GM18873 (cell line): Measurements from ENCODE around the gene MS4A6E.
"Not testable (repeated sequence)": the region's sequence is repeated elsewhere in the genome, so short reads cannot be mapped to it uniquely, and the experiment has no call there.

Experiments
- ATAC-seq: cut with Tn5 transposase; IDR thresholded peaks from one replicate; pipeline ENCODE4 v1.9.1; 2021; ENCODE audit warnings: mild to moderate bottlenecking, moderate library complexity, moderate number of reproducible peaks; ENCODE audit not compliant: unreplicated experiment, low FRiP score

MS4A6E gene

DNA sequence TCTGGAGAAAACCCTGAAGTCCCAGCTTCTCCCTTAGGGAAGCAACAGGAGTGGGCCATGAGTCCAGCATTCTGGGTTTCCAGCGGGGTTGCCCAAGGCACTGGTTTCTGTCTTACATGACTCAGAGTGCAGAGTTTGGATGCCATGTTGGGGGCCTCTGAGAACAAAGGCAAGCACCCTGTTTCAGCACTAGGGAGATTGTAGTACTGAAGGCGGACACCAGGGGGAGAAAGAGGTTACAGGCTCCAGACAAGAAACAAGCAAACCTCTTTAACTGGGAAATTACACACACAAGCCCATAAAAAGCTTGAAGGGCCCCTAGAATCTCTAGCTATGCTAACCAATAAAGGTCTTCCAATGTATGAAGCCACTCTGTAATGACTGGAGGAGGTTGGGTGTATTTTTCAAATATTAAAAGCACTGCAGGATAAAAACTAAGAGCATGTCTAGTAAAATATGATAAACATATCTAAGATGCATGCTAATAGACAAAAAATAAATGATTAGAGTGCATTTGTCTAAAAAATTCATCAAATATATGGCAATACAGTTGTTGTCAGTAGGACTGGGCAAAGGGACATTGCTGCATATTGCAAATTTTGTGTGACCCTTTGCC, 7.1 kb downstream of the MS4A6E start:
- ATAC-seq, result peak; percentile 72

DNA sequence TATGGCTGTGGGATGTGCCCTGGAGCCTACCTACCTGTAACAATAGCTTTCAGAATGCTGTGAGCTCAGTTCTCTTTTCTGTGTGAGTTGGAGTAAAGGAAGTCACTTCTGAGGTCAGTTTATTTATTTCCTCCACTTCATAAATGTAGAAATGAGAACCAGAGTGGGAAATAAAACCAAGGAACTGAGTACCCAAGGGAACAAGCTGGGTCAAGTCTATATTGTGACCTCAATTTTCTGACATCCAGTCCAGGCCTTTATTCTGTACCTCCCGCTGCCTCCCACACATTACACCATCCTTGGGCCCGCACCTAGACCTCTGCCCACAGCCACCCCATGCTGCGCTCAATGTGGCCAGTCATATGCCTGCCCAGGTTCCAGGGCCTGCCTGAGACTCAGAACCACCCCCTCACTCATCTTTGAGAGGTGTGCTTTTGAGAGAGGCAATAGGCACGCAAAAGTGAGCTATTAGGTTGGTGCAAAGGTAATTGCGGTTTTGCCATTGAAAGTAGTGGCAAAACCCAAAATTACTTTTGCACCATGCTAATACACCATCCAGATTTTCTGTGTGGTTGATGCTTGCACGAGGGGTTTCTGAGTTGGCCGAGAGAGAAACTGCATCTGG, 9.8 kb downstream of the MS4A6E start:
- no peak for ATAC-seq

DNA sequence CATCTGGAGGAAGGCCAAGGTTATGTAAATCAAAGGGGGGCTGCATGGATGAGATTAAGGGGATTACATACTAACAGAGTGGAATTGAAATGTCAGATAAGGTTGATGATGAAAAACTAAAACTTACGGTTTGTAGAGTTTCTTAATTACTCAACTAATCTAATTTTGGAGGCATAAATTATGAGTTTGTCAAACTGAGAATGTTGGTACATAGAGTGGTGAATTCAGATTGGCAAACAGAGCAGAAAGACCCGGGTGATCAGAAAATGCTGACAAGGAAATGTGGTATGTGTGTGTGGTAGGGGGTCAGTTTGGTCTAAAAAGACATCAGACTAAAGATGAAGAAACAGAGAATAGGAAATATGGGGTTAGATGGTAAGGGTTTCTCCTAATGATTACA, 11.0 kb downstream of the MS4A6E start:
- ATAC-seq, result no peak

DNA sequence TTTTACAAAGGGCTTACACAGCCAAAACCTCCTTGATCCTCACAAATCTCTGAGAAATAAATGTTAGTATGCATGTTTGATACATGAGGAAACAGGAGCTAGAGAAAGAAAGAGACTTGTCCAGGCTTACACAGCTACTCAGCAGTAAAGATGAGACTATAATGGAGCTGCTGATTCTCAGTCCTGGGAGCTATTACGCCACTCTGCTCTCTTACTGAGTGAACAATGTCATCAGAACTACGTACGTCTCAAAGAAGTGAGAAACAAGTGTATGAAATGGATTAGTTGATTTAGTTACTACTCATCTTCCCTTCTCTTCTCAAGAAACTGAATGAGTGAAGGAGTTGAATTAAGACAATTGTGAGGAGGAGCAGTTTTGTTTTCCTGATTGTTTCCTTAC, 12.3 kb downstream of the MS4A6E start:
- ATAC-seq, result no peak

DNA sequence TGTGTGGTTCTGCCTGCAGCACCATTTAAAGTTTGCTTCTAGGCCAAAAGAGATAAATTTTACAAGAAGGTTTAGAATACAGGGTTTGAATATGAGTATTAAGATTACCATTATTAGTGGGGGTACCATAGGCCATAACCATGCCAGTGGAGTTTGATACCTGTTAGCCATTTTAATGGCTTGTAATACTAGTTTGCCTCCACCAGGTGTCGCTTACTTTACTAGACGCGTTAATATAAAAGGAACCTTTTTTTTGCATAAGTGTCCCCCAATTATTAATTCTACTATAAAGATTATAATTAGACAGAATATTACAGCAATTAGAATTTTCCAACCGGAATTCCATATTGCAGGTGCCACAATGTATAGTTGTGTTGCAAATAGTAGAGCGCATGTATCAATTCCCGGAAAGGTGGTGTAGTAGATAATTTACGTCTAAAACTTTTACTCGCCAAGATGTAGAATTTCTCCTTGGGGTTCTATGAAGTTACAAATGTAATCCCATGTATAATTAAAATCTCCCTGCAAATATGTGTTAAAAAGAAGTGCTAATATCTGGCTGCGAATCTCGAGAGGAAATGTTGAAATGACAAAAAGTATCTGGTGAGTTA, 16.1 kb downstream of the MS4A6E start:
- no peak for ATAC-seq

DNA sequence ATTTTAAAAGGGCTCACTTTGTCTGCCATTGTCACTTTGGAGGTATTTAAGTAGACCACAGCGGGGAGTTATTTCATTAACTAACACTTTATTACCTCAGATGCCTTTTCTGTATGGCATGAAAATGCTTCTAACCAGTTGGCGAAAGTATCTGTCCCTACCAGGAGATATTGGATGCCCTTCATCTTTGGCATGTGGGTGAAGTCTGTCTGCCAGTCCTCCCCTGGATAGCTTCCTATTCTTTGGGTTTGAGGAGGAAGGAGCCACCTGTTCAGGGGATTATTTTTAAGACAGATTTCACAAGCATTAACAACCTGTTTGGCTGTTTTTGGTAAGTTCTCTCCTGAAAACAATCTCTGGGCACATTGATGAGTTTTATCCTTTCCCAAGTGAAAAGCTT, 17.1 kb downstream of the MS4A6E start:
- no peak for ATAC-seq

DNA sequence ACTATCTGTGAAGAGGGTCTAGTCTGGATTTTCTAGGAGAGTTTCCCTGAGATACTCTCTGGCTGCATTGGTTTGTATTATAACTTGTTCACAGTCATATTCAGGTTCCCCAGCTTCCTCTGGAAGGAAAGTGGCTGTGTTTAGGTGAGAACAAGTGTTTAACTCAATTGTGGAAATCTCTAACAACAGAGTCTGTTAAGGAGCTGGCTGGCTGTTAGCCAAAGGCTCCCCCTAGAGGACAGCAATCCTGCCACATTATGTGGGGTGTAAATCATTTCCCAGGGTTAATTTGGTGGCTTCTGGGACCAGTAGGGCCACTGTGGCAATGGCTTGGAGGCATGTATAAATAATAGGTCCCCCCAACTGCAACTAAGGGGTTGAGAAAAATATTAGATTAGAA, 18.4 kb downstream of the MS4A6E start:
- no peak for ATAC-seq

DNA sequence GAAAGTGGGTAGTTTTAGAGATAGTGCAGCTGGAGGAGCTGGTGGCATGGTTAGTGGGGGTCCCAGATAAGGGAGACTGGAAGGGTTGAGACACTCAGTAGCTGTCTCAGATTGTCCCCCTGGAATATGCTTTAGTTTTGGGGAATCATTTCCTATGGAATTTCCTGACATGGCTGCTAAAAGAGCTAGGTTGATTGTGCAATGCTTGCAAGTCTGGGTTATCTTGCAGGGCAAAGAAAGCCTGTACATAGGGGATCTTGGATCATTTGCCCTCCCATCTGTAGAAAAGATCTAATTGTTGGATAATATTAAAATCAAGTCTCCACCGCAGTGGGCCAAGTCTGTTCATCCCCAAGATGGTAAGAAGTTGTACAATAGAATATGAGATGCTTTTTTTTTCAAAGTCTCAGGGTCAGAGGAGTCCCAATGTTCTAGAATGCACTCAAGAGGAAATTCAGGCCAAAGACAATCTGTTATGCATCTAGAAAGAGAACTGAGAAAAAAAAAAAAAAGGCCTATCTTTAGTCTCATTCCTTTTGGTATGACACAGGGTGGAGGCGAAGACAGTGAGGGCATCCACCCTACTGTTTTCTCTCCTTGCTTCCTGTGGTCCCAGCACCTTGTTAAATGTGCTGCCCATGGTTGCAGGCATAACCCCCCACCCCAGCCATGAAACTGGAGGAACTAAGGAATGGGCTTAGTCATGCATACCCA, 20.2 kb downstream of the MS4A6E start:
- no peak for ATAC-seq

DNA sequence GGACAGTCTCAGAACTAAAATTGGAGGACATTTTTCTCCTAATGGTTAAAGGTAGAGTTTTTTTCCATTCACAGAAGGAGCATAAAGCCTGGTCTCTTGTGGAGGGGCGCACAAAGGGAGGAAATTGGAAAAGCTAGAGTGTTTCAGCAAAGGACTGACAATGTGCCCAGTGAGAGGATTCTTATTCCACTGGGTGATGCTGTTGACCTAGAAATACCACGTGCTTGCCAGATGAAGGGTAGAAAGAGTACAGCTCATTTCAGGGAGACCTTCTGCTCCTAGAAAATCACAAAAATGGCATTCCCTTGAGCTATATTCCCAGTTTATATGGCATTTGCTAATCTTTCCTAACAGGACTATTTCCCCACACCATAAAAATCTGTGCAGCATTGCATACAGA, 21.1 kb downstream of the MS4A6E start:
- ATAC-seq, result no peak

DNA sequence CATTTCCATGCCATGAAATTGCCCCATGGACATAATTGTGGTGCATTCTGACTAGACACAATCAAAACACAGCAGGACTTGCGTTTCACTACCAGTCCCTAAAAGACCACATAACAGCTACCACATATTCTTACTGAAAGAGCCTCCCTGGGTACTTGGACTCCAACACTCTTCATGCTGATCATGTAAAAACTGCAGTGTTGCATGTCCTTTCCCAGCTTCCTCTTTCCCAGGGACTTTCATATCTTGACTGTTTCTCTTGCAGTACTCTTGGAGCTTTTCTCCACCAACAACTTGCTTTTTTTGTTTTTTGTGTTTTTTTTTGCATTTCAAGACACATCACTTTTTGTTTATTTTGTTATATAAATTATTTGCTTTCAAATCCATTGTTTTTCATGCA, 22.9 kb downstream of the MS4A6E start:
- ATAC-seq, result no peak

DNA sequence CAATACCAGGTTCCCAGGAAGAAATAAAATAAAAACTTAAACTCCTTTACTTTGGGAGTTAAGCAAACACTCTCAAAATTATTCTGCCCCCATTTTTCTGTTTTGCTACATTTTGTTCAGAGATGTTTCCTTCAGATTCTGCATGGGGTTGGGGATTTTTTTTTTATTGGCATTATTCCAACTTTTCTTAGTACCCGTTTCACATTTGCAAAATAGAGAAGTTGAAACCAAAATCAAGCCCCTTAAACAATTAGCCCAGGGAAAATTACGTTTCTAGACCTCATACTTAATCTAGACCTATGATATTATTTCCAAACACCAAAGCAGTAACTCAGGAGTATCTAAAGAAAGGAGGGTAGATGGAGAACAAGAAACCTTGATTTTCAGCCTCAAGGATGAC, 30.7 kb downstream of the MS4A6E start:
- ATAC-seq, result no peak

DNA sequence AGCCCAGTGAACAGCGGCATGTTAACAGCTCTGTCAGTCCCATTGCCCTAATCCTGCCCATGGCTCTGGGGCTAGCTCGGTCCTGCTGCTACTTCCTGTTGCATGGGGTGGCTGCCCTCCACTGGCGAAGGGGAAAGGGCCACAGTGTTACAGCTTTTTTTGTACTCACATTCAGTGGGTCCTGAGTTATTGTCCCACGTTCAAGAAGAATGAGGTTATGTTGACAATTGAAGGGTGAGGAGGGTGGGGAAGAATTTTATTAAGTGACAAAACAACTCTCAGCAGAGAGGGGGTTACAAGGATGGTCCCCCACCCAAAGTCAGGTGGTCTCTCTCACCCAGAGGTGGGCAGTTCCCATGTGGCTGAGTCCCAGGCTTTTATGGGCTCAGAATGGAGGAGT, 33.6 kb downstream of the MS4A6E start:
- no peak for ATAC-seq

DNA sequence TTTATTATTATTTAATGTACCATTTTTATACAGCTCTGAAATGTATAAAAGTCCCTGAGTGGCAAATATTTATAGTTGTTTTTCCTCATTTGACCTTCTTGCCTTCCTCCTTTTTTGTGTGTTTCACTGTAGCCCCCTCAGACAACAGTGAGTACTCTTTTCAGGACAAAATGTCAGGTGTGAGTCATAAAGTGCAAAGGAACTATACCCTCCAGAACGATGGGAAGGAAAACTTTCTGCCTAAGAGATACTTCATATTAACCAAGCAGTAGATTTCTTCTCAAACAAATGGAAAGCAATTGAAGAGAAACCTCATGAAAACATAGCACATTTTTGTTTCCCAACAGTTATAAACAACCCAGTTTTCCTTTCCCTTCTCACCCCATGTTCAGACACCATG, 35.2 kb downstream of the MS4A6E start:
- ATAC-seq, result no peak

DNA sequence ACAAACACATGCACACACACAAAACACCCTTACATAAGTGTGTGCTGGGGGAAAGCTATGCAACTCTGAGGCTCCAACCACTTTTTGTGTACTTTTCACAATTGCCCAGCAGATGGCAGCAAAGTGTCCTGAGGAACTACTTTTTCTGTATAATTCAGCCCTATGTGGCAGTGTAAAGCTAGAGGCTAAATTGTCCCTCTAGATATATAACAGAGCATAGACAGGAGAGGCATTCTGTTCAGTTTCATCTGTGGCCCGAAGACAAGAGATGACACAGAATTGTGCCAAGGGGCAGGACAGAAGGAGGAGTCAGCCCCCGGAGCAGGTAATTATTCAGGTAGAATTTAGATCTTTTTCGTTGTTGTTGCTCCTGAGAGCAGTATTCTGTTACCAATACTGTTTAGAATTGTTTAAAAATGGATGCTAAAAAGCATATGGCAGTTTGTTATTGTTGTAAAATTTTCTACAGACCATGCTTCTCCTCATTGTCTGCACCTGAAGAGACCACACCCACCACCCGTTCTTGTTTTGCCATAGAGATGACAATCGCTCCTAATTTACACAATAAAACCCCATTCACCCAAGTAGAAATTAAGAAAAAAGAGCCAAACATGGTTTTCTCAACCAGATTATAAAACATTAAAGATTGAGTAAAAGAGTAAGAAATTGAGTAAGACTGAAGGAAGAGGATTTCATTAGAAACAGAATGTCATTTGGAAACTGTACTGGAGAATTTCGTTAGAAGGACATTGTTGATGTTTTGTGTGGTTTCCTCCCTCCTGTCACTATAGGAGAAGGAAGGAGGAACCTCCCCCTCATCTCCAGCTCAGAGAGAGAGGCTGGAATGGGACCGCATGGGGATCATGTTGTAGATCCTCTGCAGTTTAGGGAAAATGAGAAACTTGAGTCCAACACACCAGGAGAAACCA, 36.8 kb downstream of the MS4A6E start:
- ATAC-seq, result peak; percentile 50

DNA sequence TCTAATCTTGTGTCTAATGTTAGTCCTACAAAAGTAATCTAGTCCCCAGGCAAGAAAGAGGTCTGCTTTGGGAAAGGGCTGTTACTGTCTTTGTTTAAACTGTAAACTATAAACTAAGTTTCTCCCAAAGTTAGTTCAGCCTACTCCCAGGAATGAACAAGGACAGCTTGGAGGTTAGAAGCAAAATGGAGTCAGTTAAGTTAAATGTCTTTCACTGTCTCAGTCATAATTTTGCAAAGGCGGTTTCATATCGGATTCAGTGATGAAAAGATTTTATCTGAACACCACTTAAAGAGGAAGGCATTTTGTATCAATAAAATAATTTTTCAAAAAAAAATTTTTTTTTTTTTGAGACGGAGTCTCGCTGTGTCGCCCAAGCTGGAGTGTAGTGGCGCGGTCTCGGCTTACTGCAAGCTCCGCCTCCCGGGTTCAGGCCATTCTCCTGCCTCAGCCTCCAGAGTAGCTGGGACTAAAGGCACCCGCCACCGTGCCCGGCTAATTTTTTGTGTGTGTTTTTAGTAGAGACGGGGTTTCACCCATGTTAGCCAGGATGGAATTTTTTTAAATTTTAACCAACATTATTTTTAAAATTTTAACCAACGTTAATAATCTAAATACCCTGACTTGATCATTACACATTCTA, 39.3 kb downstream of the MS4A6E start:
- not testable (repeated sequence) for ATAC-seq

DNA sequence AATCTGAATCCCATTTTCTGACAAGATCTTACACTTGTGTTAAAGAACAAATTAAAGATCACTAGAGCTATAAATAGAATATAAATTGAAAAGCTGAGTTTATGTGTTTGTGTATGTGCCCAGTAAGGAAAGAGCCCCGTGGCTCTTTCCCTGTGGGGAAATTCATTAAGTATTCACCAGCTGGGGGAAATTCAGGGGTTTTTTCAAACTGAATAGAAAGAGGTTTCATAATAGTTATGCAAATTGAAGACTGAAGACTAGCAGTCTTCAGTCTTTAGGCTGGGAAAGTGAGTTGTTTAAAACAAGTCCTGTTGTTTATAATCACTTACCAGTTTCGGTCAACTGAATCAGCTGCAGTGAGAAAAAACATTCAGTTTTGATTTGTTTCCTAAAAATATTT, 40.0 kb downstream of the MS4A6E start:
- ATAC-seq, result peak; percentile 86

DNA sequence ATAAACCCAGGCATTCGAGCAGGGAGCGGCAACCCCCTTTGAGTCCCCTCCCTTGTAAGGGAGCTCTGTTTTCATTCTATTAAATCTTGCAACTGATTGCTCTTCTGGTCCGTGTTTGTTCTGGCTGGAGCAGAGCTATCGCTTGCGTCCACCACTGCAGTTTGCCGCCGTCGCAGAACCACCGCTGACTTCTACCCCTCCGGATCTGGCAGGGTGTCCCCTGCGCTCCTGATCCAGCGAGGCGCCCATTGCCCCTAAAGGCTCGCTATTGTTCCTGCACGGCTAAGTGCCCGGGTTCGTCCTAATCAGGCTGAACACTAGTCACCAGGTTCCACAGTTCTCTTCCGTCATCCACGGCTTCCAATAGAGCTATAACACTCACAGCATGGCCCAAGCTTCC, 40.8 kb downstream of the MS4A6E start:
- ATAC-seq, result no peak

DNA sequence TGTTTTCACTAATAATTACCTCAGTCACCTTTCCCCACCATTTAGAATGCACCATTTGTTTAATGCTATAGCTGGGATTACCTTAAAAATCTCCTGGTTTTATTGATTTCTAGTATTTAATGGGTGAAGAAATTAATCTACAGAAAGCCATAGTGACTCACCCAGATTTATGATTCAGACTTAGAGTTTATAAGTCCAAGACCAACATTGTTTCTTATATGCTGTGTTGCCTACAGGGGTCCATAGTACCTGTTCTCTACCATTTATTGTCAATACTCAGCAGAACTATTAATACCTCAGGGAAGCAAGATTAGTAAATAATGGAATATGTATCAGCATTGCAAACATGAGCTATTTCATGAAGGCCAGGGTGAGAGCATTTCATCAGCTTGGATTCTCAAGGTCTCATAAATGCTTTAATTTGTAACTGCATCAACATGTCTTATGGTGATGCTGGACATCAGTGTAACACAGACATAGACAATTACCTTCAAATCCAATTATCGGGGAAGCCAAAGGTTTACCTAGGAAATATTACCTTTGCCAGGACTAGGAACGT, 43.3 kb downstream of the MS4A6E start:
- no peak for ATAC-seq

DNA sequence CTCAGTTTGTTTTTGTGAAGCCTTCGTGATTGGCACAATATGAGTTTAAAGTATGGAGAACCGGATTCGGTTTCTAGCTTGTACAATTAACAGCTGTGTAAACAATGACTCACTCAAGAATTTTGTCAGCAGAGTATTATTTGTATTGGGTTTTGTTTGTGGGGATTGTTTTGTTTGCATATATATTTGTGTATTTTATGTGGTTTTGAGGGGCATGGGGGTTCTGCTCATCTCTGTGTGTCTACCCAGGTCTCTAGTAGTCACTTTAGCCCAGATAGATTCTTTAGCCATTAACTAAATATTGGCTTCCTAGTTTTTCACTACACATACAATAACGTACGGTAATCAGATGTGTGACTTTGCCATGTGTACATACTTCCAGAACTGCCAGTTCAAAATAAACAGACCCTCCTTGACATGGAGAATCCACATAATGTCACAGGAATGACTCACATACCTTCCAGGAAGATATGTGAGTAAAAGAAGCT, 43.8 kb downstream of the MS4A6E start:
- no peak for ATAC-seq

DNA sequence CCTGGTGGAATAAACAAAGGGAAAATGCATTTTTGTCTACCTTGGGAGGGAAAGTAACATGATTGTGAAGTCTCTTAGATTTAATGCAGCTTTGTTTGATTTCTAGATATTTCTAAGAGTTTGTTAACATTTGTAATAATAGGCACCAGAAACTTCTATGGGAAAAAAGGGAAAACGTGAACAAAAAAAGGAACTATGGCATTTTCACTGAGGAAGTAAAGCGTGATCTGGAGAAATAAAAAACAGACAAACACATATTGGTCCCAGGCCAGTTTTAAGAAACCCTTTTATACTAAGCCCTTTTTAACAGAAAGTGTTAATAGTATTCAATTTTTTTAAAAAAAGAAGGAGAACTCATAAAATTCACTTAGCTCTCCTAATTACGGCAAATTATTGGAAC, 44.3 kb downstream of the MS4A6E start:
- ATAC-seq, result no peak
